CD14-positive monocyte (primary cell): ENCODE results near the gene CUEDC2. TPM values are rescaled to one million over a fixed set of nuclear protein-coding genes. Genes with fewer than 3 reads are reported as not detected.

ENCODE experiments used
- DNase-seq, 3 donors: peaks; one replicate each; pipeline ENCODE4 v3.0.0-alpha.2; 2011 to 2022
- H2AFZ ChIP-seq: 2 replicates; pipeline ENCODE4 v1.6.0; 2012; ENCODE audit warnings: mild to moderate bottlenecking, low read depth, low read length, inconsistent platforms; ENCODE audit not compliant: insufficient read depth, poor library complexity, severe bottlenecking
- H3K27ac ChIP-seq, 2 donors: 1 replicate in 1 of 2; 2 replicates in 1 of 2; pipeline ENCODE4 v1.5.1; 2012 to 2013; ENCODE audit warnings: low read length in 2 of 2, control low read depth in 1 of 2, inconsistent platforms in 1 of 2, low read depth in 1 of 2, mild to moderate bottlenecking in 1 of 2
- H3K27me3 ChIP-seq, 2 donors: one replicate each; pipeline versions ENCODE4 v1.6.0 to v1.6.1; 2011 to 2013; ENCODE audit warnings: low read length in 2 of 2; ENCODE audit not compliant: control insufficient read depth in 2 of 2, insufficient read depth in 2 of 2
- H3K36me3 ChIP-seq, 2 donors: replicated peaks in 1 of 2; 1 replicate in 1 of 2; 2 replicates in 1 of 2; pipeline versions ENCODE4 v1.5.1 to v1.6.1; 2012 to 2013; ENCODE audit warnings: low read length in 2 of 2, control low read depth in 1 of 2, inconsistent platforms in 1 of 2, mild to moderate bottlenecking in 1 of 2; ENCODE audit not compliant: insufficient read depth in 2 of 2, control insufficient read depth in 1 of 2
- H3K4me1 ChIP-seq, 2 donors: 1 replicate in 1 of 2; 2 replicates in 1 of 2; pipeline versions ENCODE4 v1.5.1 to v1.6.1; 2012 to 2013; ENCODE audit warnings: low read length in 2 of 2, control low read depth in 1 of 2, inconsistent platforms in 1 of 2, mild to moderate bottlenecking in 1 of 2, moderate library complexity in 1 of 2; ENCODE audit not compliant: insufficient read depth in 2 of 2, control insufficient read depth in 1 of 2
- H3K4me2 ChIP-seq: replicated peaks from 2 replicates; pipeline ENCODE3; 2012; ENCODE audit warnings: low read length, moderate library complexity, mild to moderate bottlenecking; ENCODE audit not compliant: poor library complexity, severe bottlenecking; ENCODE audit errors: extremely low read depth
- H3K4me3 ChIP-seq, 3 experiments: fragments of 200-600 bp in 1 of 3; sonication (generic) in 1 of 3; replicated peaks in 1 of 3; 1 replicate in 2 of 3; 2 replicates in 1 of 3; pipeline ENCODE4 v1.5.1; 2011 to 2013; ENCODE audit warnings: low read length in 3 of 3, mild to moderate bottlenecking in 3 of 3, control low read depth in 2 of 3, low read depth in 2 of 3, inconsistent platforms in 1 of 3, moderate library complexity in 1 of 3
- H3K79me2 ChIP-seq: 2 replicates; pipeline ENCODE4 v1.6.0; 2012; ENCODE audit warnings: mild to moderate bottlenecking, control low read depth, inconsistent platforms, low read length, moderate library complexity; ENCODE audit not compliant: insufficient read depth
- H3K9ac ChIP-seq: 2 replicates; pipeline ENCODE4 v1.6.0; 2017; ENCODE audit warnings: low read length, mild to moderate bottlenecking; ENCODE audit not compliant: insufficient read depth, poor library complexity, severe bottlenecking
- H3K9me3 ChIP-seq, 2 donors: replicated peaks in 1 of 2; 1 replicate in 1 of 2; 2 replicates in 1 of 2; pipeline versions ENCODE4 v1.5.1 to v1.6.1; 2012 to 2013; ENCODE audit warnings: low read length in 2 of 2, control low read depth in 1 of 2; ENCODE audit not compliant: control insufficient read depth in 1 of 2, insufficient read depth in 1 of 2
- H4K20me1 ChIP-seq: 2 replicates; pipeline ENCODE4 v1.6.0; 2012; ENCODE audit warnings: mild to moderate bottlenecking, low read length, control low read depth, moderate library complexity; ENCODE audit not compliant: insufficient read depth
- H3K27ac Mint-ChIP-seq, 7 donors: one replicate each; pipeline ENCODE4 v1.8.0; 2020; ENCODE audit warnings: mild to moderate bottlenecking in 7 of 7, mixed read lengths in 7 of 7, moderate library complexity in 6 of 7, inconsistent platforms in 2 of 7
- H3K27me3 Mint-ChIP-seq, 3 donors: one replicate each; pipeline ENCODE4 v1.8.0; 2021 to 2022; ENCODE audit warnings: low read depth in 3 of 3, mild to moderate bottlenecking in 3 of 3, mixed read lengths in 3 of 3, moderate library complexity in 3 of 3, inconsistent platforms in 1 of 3
- H3K36me3 Mint-ChIP-seq, 2 donors: one replicate each; pipeline ENCODE4 v1.8.0; 2020; ENCODE audit warnings: mixed read lengths in 2 of 2, inconsistent platforms in 1 of 2, mild to moderate bottlenecking in 1 of 2
- H3K4me1 Mint-ChIP-seq: one replicate; pipeline ENCODE4 v1.8.0; 2020; ENCODE audit warnings: mild to moderate bottlenecking, mixed read lengths
- H3K4me3 Mint-ChIP-seq, 2 donors: one replicate each; pipeline ENCODE4 v1.8.0; 2020; ENCODE audit warnings: mild to moderate bottlenecking in 2 of 2, mixed read lengths in 2 of 2, moderate library complexity in 1 of 2
- H3K9me3 Mint-ChIP-seq, 7 donors: one replicate each; pipeline ENCODE4 v1.8.0; 2020 to 2022; ENCODE audit warnings: mixed read lengths in 7 of 7, mild to moderate bottlenecking in 6 of 7, moderate library complexity in 6 of 7, inconsistent platforms in 2 of 7
- WGBS: methylation state at CpG from one replicate; pipeline ENCODE4 v1.1.5; 2013; ENCODE audit warnings: missing lambda C conversion rate; ENCODE audit not compliant: insufficient coverage; 5-methylcytosine and 5-hydroxymethylcytosine counted together
- intact Hi-C, 2 donors: fragments of 100-400 bp; cut with micrococcal nuclease; formaldehyde crosslinking; loops; one replicate each; pipeline versions ENCODE4 v1.15.0 to v1.15.1; 2023
- polyA plus RNA-seq, 3 donors: library from polyadenylated mRNA; depleted of rRNA in 1 of 3; unstranded in 2 of 3; stranded (reverse) in 1 of 3; fragments of 300-500 nt in 2 of 3; fragments of >200 nt in 1 of 3; fragmentation: Illumina TruSeq in 2 of 3; gene quantifications; 1 replicate in 2 of 3; 2 replicates in 1 of 3; pipeline ENCODE4 v1.2.3, GENCODE V29; 2012 to 2021
- TF ChIP-seq, protein P1 (sequence below): fragments of 200-600 bp; IDR thresholded peaks from one replicate; pipeline ENCODE4 v1.8.0; 2022; ENCODE audit warnings: antibody characterized with exemption, mild to moderate bottlenecking

Gene CUEDC2
- polyA plus RNA-seq, 3 donors, result 58.5 to 70.2 (median 66.7) TPM

DNA sequence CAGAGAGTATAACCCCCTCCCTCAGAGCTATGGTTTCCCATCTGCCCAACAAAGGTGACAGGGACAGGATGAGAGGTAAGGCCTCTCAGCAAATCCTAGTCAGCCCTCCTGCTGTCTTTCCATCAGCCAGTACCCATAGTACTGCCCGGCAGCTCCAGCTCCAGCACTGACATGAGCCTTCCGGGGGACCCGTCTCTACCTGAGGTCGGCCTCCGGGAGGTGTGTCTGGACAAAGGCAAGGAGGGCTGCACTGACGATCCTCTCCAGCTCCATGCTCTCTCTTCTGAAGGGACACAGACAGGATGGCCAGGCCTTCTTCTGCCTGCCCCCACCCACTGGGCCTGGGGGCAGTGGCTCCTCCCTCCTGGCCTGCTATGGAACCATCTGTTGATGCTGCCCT is 7.5 kb downstream of the CUEDC2 start:
- TF ChIP-seq, protein P1, sequence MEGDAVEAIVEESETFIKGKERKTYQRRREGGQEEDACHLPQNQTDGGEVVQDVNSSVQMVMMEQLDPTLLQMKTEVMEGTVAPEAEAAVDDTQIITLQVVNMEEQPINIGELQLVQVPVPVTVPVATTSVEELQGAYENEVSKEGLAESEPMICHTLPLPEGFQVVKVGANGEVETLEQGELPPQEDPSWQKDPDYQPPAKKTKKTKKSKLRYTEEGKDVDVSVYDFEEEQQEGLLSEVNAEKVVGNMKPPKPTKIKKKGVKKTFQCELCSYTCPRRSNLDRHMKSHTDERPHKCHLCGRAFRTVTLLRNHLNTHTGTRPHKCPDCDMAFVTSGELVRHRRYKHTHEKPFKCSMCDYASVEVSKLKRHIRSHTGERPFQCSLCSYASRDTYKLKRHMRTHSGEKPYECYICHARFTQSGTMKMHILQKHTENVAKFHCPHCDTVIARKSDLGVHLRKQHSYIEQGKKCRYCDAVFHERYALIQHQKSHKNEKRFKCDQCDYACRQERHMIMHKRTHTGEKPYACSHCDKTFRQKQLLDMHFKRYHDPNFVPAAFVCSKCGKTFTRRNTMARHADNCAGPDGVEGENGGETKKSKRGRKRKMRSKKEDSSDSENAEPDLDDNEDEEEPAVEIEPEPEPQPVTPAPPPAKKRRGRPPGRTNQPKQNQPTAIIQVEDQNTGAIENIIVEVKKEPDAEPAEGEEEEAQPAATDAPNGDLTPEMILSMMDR, result no peak
- H3K4me1 ChIP-seq, result peaks cover 24 to 29% of the 10 kb centered on the region in 2 donors
- H3K4me3 Mint-ChIP-seq, result no peak overlapping the region

DNA sequence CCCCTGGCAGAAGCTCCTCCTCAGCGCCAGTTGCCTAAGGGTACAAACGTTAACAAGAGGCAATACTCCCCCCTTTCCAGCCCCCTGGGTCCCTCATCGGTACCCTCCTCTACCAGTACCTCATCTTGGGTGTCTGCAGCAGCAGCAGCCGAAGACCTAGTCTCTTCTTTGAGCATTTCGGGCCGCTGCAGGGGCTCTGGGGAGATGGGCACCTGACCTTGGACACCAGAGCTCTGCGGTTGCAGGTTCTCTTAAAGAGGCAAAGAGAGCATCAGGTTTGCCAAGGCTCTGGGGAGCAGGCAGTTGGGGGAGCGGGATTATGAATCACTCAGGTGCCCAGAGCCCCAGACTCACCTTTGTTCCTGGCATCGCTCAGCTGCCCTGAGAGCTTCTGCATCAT is 8.2 kb downstream of the CUEDC2 start:
- intact Hi-C loops, result loop anchor here in 1 of 2 donors (5.0 kb wide), 1 partner anchor 38 kb away; no protein-coding TSS in a partner anchor

More for the DNA sequence above, 7.5 kb downstream of the CUEDC2 start:
- Histone ChIP-seq H3K79me2 (peaks cover 18% of the 10 kb centered on the region), H3K4me3 (no peak overlapping the region), H3K9me3 (no peaks in the 10 kb centered on the region), H3K9ac (no peak overlapping the region), H3K27ac (no peak overlapping the region), H4K20me1 (peaks cover 31% of the 10 kb centered on the region), H2AFZ (no peak overlapping the region), H3K4me2 (no peak overlapping the region), H3K27me3 (no peaks in the 10 kb centered on the region), H3K36me3 (peaks cover 21 to 22% of the 10 kb centered on the region in 2 donors)
- H3K4me1 Mint-ChIP-seq, result peaks cover 23% of the 10 kb centered on the region
- no peak for DNase-seq
- intact Hi-C loops, result loop anchor here in 1 of 2 donors (5.0 kb wide), 1 partner anchor 37 kb away; no protein-coding TSS in a partner anchor
- H3K27me3 Mint-ChIP-seq, result peaks cover 0 to under 1% (median 0%) of the 10 kb centered on the region in 3 donors
- H3K36me3 Mint-ChIP-seq, result peaks cover 30 to 38% of the 10 kb centered on the region in 2 donors
- peak overlapping the region in 1 of 7 donors; percentile 25 for H3K27ac Mint-ChIP-seq
- H3K9me3 Mint-ChIP-seq, result no peaks in the 10 kb centered on the region
- 100% methylated on average over 4 of the region's 6 CpGs for WGBS

More for the DNA sequence above, 8.2 kb downstream of the CUEDC2 start:
- Histone ChIP-seq H3K9ac (no peak overlapping the region), H3K9me3 (no peaks in the 10 kb centered on the region), H3K4me1 (peaks cover 31 to 37% of the 10 kb centered on the region in 2 donors), H3K36me3 (peaks cover 21 to 22% of the 10 kb centered on the region in 2 donors), H3K4me2 (no peak overlapping the region), H2AFZ (no peak overlapping the region), H4K20me1 (peaks cover 31% of the 10 kb centered on the region), H3K79me2 (peaks cover 18% of the 10 kb centered on the region), H3K27ac (no peak overlapping the region), H3K27me3 (peaks cover 2% of the 10 kb centered on the region in 2 donors), H3K4me3 (no peak overlapping the region)
- 88% methylated on average over 8 of the region's 9 CpGs for WGBS
- DNase-seq, result no peak
- peaks cover 30% of the 10 kb centered on the region for H3K4me1 Mint-ChIP-seq
- peaks cover 3 to 8% (median 3%) of the 10 kb centered on the region in 3 donors for H3K27me3 Mint-ChIP-seq
- TF ChIP-seq, protein P1, result no peak
- H3K27ac Mint-ChIP-seq, result no peak overlapping the region
- no peak overlapping the region for H3K4me3 Mint-ChIP-seq
- peaks cover 0 to 3% (median under 1%) of the 10 kb centered on the region in 7 donors for H3K9me3 Mint-ChIP-seq
- peaks cover 30 to 38% of the 10 kb centered on the region in 2 donors for H3K36me3 Mint-ChIP-seq
